Measurements from ENCODE around the gene TGFBR3.

GRCh38 chr1:91777196-91777595 lies 108.8 kb downstream of the TGFBR3 start:
- TF ChIP-seq, protein P1, sequence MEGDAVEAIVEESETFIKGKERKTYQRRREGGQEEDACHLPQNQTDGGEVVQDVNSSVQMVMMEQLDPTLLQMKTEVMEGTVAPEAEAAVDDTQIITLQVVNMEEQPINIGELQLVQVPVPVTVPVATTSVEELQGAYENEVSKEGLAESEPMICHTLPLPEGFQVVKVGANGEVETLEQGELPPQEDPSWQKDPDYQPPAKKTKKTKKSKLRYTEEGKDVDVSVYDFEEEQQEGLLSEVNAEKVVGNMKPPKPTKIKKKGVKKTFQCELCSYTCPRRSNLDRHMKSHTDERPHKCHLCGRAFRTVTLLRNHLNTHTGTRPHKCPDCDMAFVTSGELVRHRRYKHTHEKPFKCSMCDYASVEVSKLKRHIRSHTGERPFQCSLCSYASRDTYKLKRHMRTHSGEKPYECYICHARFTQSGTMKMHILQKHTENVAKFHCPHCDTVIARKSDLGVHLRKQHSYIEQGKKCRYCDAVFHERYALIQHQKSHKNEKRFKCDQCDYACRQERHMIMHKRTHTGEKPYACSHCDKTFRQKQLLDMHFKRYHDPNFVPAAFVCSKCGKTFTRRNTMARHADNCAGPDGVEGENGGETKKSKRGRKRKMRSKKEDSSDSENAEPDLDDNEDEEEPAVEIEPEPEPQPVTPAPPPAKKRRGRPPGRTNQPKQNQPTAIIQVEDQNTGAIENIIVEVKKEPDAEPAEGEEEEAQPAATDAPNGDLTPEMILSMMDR (IDR thresholded peaks at IDR 0.05 in 4 of 5, conservative IDR thresholded peaks at IDR 0.05 in 1 of 5) = no peak
- no peak for TF ChIP-seq POLR2A (IDR thresholded peaks at IDR 0.05)

Measured in gastrocnemius medialis (tissue), 4 donors.